Uterus (tissue), 2 donors: Measurements from ENCODE around the gene TEX11.

Experiments
- POLR2A ChIP-seq, 2 donors: fragments of 450-650 bp; IDR thresholded peaks; one replicate each; pipeline ENCODE4 v1.6.1; 2016; ENCODE audit warnings: antibody characterized with exemption in 2 of 2, mild to moderate bottlenecking in 1 of 2, moderate library complexity in 1 of 2
- TF ChIP-seq, protein P1 (sequence below), 4 experiments: fragments of 200-600 bp in 2 of 4; fragments of 450-650 bp in 2 of 4; sonication (generic) in 2 of 4; IDR thresholded peaks; one replicate each; pipeline ENCODE4 v1.5.1; 2016 to 2019; ENCODE audit warnings: antibody characterized with exemption in 4 of 4, mild to moderate bottlenecking in 2 of 4, moderate library complexity in 1 of 4

DNA sequence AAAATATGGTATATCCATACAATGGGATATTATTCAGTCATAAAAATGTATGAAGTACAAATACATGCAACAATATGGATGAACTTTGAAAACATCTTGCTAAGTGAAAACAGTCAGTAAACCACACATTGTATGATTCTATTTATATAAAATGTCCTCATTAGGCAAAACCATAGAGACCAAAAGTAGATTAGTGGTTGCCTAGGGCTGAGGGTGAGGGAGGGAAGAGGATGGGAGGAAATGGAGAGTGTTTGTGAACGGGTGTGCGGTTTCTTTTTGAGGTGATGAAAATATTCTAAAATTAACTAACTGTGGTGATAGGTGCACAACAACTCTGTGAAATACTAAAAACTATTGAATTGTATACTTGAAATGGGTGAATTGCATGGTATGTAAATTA is 29.6 kb downstream of the TEX11 start:
- TF ChIP-seq, protein P1, sequence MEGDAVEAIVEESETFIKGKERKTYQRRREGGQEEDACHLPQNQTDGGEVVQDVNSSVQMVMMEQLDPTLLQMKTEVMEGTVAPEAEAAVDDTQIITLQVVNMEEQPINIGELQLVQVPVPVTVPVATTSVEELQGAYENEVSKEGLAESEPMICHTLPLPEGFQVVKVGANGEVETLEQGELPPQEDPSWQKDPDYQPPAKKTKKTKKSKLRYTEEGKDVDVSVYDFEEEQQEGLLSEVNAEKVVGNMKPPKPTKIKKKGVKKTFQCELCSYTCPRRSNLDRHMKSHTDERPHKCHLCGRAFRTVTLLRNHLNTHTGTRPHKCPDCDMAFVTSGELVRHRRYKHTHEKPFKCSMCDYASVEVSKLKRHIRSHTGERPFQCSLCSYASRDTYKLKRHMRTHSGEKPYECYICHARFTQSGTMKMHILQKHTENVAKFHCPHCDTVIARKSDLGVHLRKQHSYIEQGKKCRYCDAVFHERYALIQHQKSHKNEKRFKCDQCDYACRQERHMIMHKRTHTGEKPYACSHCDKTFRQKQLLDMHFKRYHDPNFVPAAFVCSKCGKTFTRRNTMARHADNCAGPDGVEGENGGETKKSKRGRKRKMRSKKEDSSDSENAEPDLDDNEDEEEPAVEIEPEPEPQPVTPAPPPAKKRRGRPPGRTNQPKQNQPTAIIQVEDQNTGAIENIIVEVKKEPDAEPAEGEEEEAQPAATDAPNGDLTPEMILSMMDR (IDR thresholded peaks at IDR 0.05) = no peak
- no peak for TF ChIP-seq POLR2A (IDR thresholded peaks at IDR 0.05)
